GM23248 (cell line): Measurements from ENCODE around the gene TRAPPC8.

Experiments
- EZH2 ChIP-seq: fragments of 200-600 bp; sonication (generic); IDR thresholded peaks from 2 replicates; pipeline ENCODE4 v1.6.1; 2018; ENCODE audit warnings: antibody characterized with exemption, mild to moderate bottlenecking; ENCODE audit not compliant: insufficient read depth, poor library complexity, severe bottlenecking
- EZH2phosphoT487 ChIP-seq: fragments of 200-600 bp; sonication (generic); IDR thresholded peaks from 2 replicates; pipeline ENCODE4 v1.6.1; 2018; ENCODE audit warnings: antibody characterized with exemption, moderate library complexity, mild to moderate bottlenecking, low read depth; ENCODE audit not compliant: insufficient read depth

- TF ChIP-seq EZH2phosphoT487 = no peak
- no peak for TF ChIP-seq EZH2
Measured at GRCh38 chr18:31891566-31891965, 51.4 kb downstream of the TRAPPC8 start.
